Vagina (tissue), 2 donors: Measurements from ENCODE around the gene RBM33.

Experiments
- POLR2A ChIP-seq, 2 donors: fragments of 450-650 bp; IDR thresholded peaks; one replicate each; pipeline ENCODE4 v1.6.1; 2017; ENCODE audit warnings: antibody characterized with exemption in 2 of 2, mild to moderate bottlenecking in 2 of 2, moderate library complexity in 2 of 2
- TF ChIP-seq, protein P1 (sequence below), 3 experiments: fragments of 450-650 bp in 2 of 3; fragments of 200-600 bp in 1 of 3; sonication (generic) in 1 of 3; IDR thresholded peaks; one replicate each; pipeline ENCODE4 v1.5.1; 2017 to 2019; ENCODE audit warnings: antibody characterized with exemption in 3 of 3, mild to moderate bottlenecking in 2 of 3, moderate library complexity in 2 of 3

- TF ChIP-seq, protein P1, sequence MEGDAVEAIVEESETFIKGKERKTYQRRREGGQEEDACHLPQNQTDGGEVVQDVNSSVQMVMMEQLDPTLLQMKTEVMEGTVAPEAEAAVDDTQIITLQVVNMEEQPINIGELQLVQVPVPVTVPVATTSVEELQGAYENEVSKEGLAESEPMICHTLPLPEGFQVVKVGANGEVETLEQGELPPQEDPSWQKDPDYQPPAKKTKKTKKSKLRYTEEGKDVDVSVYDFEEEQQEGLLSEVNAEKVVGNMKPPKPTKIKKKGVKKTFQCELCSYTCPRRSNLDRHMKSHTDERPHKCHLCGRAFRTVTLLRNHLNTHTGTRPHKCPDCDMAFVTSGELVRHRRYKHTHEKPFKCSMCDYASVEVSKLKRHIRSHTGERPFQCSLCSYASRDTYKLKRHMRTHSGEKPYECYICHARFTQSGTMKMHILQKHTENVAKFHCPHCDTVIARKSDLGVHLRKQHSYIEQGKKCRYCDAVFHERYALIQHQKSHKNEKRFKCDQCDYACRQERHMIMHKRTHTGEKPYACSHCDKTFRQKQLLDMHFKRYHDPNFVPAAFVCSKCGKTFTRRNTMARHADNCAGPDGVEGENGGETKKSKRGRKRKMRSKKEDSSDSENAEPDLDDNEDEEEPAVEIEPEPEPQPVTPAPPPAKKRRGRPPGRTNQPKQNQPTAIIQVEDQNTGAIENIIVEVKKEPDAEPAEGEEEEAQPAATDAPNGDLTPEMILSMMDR (IDR thresholded peaks at IDR 0.05), result no peak
- TF ChIP-seq POLR2A (IDR thresholded peaks at IDR 0.05), result no peak
These were observed 65.0 kb downstream of the RBM33 start for GRCh38 chr7:155709453-155709852.
